IPS DF 4.7 (cell line): Measurements from ENCODE around the gene GATA5.

Experiments
- DNase-seq: peaks from one replicate; pipeline ENCODE4 v3.0.0-alpha.2; 2013; ENCODE audit warnings: low spot score; ENCODE audit errors: extremely low read depth

GATA5 gene

GRCh38 chr20:62475772-62476055, at the start of gene GATA5:
Gene GATA5 (minus strand): TSS chr20:62475995. CDS start chr20:62475521, 474 bp downstream.
- DNase-seq: no peak

GRCh38 chr20:62525014-62525413, 49.2 kb upstream of the GATA5 start:
- no peak for DNase-seq

- no peak for DNase-seq
Observed at GRCh38 chr20:62524505-62524911, 48.7 kb upstream of the GATA5 start.

GRCh38 chr20:62523473-62524203, 47.8 kb upstream of the GATA5 start:
- no peak for DNase-seq

- no peak for DNase-seq
Observed at GRCh38 chr20:62522748-62523396, 47.1 kb upstream of the GATA5 start.

- no peak for DNase-seq
Observed at GRCh38 chr20:62519826-62520225, 44.0 kb upstream of the GATA5 start.

GRCh38 chr20:62518911-62519310, 43.1 kb upstream of the GATA5 start:
- no peak for DNase-seq

- DNase-seq: no peak
Observed at GRCh38 chr20:62517901-62518610, 42.3 kb upstream of the GATA5 start.

GRCh38 chr20:62517168-62517567, 41.4 kb upstream of the GATA5 start:
- DNase-seq: no peak

GRCh38 chr20:62516338-62516737, 40.5 kb upstream of the GATA5 start:
- no peak for DNase-seq

- no peak for DNase-seq
Observed at GRCh38 chr20:62515826-62516225, 40.0 kb upstream of the GATA5 start.

GRCh38 chr20:62515280-62515679, 39.5 kb upstream of the GATA5 start:
- no peak for DNase-seq

GRCh38 chr20:62513991-62514390, 38.2 kb upstream of the GATA5 start:
- DNase-seq: no peak

GRCh38 chr20:62511915-62512610, 36.3 kb upstream of the GATA5 start:
- DNase-seq: no peak

- no peak for DNase-seq
Observed at GRCh38 chr20:62511300-62511914, 35.6 kb upstream of the GATA5 start.

- no peak for DNase-seq
Observed at GRCh38 chr20:62508641-62509051, 32.9 kb upstream of the GATA5 start.

- no peak for DNase-seq
Observed at GRCh38 chr20:62507991-62508640, 32.3 kb upstream of the GATA5 start.

GRCh38 chr20:62507323-62507722, 31.5 kb upstream of the GATA5 start:
- no peak for DNase-seq

- DNase-seq: no peak
Observed at GRCh38 chr20:62506791-62507190, 31.0 kb upstream of the GATA5 start.

- no peak for DNase-seq
Observed at GRCh38 chr20:62506087-62506486, 30.3 kb upstream of the GATA5 start.
